GM10847 (cell line): ENCODE results near the gene HIBCH.

Experiments used
- POLR2A ChIP-seq: IDR thresholded peaks from 2 replicates; pipeline ENCODE4 v1.6.1; 2011; ENCODE audit not compliant: insufficient read length; ENCODE audit errors: extremely low read depth

HIBCH gene

GRCh38 chr2:190327867-190328572, 8.4 kb upstream of the HIBCH start:
- TF ChIP-seq POLR2A: no peak

- TF ChIP-seq POLR2A: no peak
Measured at GRCh38 chr2:190325588-190325987, 6.0 kb upstream of the HIBCH start.

- no peak for TF ChIP-seq POLR2A
Measured at GRCh38 chr2:190323406-190323805, 3.8 kb upstream of the HIBCH start.

- no peak for TF ChIP-seq POLR2A
Measured at GRCh38 chr2:190320696-190321095, 1.1 kb upstream of the HIBCH start.

- TF ChIP-seq POLR2A: no peak
Measured at GRCh38 chr2:190318931-190319554, 583 bp downstream of the HIBCH start.

GRCh38 chr2:190318514-190318913, 1.1 kb downstream of the HIBCH start:
- TF ChIP-seq POLR2A: no peak

GRCh38 chr2:190315273-190315672, 4.4 kb downstream of the HIBCH start:
- no peak for TF ChIP-seq POLR2A

- TF ChIP-seq POLR2A: no peak
Measured at GRCh38 chr2:190313880-190314279, 5.7 kb downstream of the HIBCH start.

GRCh38 chr2:190311893-190312634, 7.6 kb downstream of the HIBCH start:
- no peak for TF ChIP-seq POLR2A

GRCh38 chr2:190308031-190308430, 11.6 kb downstream of the HIBCH start:
- TF ChIP-seq POLR2A: no peak

GRCh38 chr2:190304404-190304803, 15.2 kb downstream of the HIBCH start:
- no peak for TF ChIP-seq POLR2A

- no peak for TF ChIP-seq POLR2A
Measured at GRCh38 chr2:190303647-190304046, 16.0 kb downstream of the HIBCH start.

GRCh38 chr2:190302052-190302451, 17.6 kb downstream of the HIBCH start:
- no peak for TF ChIP-seq POLR2A

GRCh38 chr2:190301032-190301431, 18.6 kb downstream of the HIBCH start:
- TF ChIP-seq POLR2A: no peak

GRCh38 chr2:190283783-190284182, 35.8 kb downstream of the HIBCH start:
- no peak for TF ChIP-seq POLR2A
